Epithelial cell of esophagus (primary cell): ENCODE measurements around the gene ELOF1.
A peak's percentile ranks its signal among the peaks of the same experiment; 100 is the strongest.
"Not testable (repeated sequence)": the region's sequence is repeated elsewhere in the genome, so short reads cannot be mapped to it uniquely, and the experiment has no call there.

ENCODE experiments used
- DNase-seq: peaks from one replicate; pipeline ENCODE4 v3.0.0; 2010; ENCODE audit warnings: low read depth
- H3K4me3 ChIP-seq: 2 replicates; pipeline ENCODE4 v1.5.1; 2011; ENCODE audit warnings: mild to moderate bottlenecking, low read length, control low read depth
- CTCF ChIP-seq: IDR thresholded peaks from 2 replicates; pipeline ENCODE4 v1.5.1; 2011; ENCODE audit warnings: low read depth, mild to moderate bottlenecking, low read length, control low read depth, inconsistent platforms; ENCODE audit not compliant: insufficient read depth; ENCODE audit errors: missing control alignments

Gene ELOF1

DNA sequence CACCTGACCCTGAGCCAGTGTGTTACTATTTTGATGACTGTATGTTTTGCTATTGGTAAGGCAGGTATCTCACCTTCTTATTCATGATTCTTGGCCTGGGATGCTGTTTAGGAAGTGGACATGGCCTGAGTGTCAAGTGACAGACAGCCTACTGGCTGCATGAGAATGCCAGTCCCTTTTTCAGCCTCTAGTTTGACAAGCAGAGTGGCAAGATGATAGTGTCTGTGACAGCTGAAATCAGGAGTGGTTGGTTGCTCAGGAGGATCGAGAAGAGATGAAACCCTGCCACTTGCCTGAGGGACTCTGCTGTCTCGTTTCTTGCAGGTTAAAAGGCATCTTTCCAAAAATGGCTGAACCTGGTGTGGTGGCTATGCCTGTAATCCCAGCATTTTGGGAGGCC lies 7.1 kb upstream of the ELOF1 start:
- DNase-seq: no peak
- no peak for TF ChIP-seq CTCF

DNA sequence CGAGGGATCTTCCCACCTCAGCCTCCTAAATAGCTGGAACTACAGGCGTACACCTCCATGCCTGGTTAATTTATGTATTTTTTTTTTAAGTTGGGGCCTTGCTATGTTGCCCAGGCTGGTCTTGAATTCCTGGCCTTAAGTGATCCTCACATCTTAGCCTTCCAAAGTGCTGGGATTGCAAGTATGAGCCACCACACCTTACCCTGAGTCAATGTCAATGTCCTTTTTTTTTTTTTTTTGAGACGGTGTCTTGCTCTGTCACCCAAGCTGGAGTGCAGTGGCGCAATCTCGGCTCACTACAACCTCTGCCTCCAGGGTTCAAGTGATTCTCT lies 6.6 kb upstream of the ELOF1 start:
- DNase-seq, H3K4me3 ChIP-seq: not testable (repeated sequence)

More for the DNA sequence above, 7.1 kb upstream of the ELOF1 start:
- no peak overlapping the region for H3K4me3 ChIP-seq

DNA sequence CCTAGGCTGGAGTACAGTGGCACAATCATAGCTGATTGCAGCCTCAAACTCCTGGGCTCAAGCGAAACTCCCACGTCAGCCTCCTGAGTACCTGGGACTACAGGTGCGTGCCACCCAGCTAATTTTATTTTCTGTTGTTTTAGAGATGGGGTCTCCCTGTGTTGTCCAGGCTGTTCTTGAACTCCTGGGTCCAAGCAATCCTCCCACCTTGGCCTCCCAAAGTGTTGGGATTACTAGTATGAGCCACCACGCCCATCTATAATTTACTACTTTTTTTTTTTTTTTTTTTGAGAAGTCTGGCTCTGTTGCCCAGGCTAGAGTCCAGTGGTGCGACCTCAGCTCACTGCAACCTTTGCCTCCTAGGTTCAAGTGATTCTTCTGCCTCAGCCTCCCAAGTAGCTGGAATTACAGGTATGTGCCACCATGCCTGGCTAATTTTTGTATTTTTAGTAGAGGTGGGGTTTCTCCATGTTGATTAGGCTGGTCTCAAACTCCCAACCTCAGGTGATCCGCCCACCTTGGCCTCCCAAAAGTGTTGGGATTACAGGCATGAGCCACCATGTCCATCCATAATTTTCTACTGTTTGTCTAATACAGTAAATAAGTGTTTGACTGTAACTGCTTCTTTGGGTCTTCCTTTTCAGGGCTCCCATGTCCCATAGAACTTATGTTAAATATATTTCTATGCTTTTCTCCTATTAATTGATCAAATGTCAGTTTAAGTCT lies 5.2 kb upstream of the ELOF1 start:
- H3K4me3 ChIP-seq, DNase-seq: not testable (repeated sequence)

DNA sequence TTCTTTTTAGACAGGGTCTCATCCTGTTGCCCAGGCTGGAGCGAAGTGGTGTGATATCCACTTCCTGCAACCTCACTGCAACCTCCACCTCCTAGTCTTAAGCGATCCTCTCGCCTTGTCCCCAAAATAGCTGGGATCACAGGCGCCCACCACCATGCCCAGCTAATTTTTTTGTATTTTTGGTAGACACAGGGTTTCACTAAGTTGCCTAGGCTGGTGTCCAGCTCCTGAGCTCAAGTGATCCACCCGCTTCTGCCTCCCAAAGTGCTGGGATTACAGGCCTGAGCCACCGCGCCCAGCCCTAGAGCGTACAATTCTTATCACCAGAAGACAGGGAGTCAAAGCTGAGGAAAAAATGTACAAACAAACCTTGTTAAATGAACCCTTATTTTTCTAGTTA lies 4.5 kb upstream of the ELOF1 start:
- TF ChIP-seq CTCF: no peak
- DNase-seq: no peak
- no peak overlapping the region for H3K4me3 ChIP-seq

- peak; percentile 73 for DNase-seq
- no peak overlapping the region for H3K4me3 ChIP-seq
- TF ChIP-seq CTCF: peak; percentile 72
These were observed 1.5 kb upstream of the ELOF1 start for GRCh38 chr19:11560404-11561051.

- no peak for TF ChIP-seq CTCF
- no peak overlapping the region for H3K4me3 ChIP-seq
- no peak for DNase-seq
These were observed 2.2 kb downstream of the ELOF1 start for GRCh38 chr19:11556634-11557420.

DNA sequence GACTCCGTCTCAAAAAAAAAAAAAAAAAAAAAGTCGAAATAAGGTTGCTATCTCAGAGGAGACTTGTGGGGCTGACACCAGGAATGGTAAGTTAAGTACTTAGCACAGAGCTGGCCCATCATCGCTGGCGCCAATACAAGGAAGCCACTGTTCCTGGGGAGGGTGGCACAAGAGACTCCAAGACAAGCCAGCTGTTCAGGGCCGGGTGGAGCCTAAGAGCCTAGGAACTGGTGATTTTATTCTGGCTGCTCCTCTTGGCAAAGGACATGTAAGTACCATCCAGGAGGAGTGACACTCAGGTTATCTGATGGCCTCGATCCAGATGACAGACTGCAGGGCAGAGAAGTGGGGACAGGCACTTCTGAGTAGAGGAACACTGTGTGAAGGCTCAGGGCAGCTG lies 3.8 kb downstream of the ELOF1 start:
- no peak overlapping the region for H3K4me3 ChIP-seq
- DNase-seq: no peak
- TF ChIP-seq CTCF: no peak
